GM19372 (cell line): ENCODE measurements around the gene PCNX2.
A peak's percentile ranks its signal among the peaks of the same experiment; 100 is the strongest.

Experiments used
- ATAC-seq: cut with Tn5 transposase; IDR thresholded peaks from one replicate; pipeline ENCODE4 v1.9.1; 2021; ENCODE audit warnings: mild to moderate bottlenecking, low read depth, moderate library complexity; ENCODE audit not compliant: unreplicated experiment

PCNX2 gene

GRCh38 chr1:232943679-232944252 lies 351.8 kb downstream of the PCNX2 start:
- ATAC-seq = peak; percentile 59

- no peak for ATAC-seq
Observed at GRCh38 chr1:232942413-232943294, 352.9 kb downstream of the PCNX2 start.

- no peak for ATAC-seq
Observed at GRCh38 chr1:232940262-232940661, 355.3 kb downstream of the PCNX2 start.

- ATAC-seq = no peak
Observed at GRCh38 chr1:232939748-232940147, 355.8 kb downstream of the PCNX2 start.

- no peak for ATAC-seq
Observed at GRCh38 chr1:232938926-232939325, 356.6 kb downstream of the PCNX2 start.

- no peak for ATAC-seq
Observed at GRCh38 chr1:232937741-232938375, 357.7 kb downstream of the PCNX2 start.

GRCh38 chr1:232936941-232937340 lies 358.6 kb downstream of the PCNX2 start:
- no peak for ATAC-seq
